ENCODE data around the gene ARPIN.
"Not testable (repeated sequence)": the region's sequence is repeated elsewhere in the genome, so short reads cannot be mapped to it uniquely, and the experiment has no call there.

ARPIN gene

DNA sequence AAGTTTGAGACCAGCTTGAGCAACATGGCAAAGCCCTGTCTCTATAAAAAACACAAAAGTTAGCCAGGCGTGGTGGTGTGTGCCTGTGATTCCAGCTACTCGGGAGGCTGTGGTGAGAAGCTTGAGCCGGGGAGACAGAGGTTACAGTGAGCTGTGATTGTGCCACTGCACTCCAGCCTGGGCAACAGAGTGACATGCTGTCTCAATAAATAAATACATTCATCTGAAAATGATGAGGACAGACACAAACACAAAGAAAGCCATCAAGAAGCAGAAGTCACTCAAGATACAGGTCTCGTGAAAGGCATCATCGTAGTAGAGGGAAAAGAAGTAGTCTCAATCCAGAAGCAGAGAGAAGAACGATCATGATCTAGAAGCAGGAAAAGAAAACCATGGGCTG lies 37.0 kb downstream of the ARPIN start:
- Histone ChIP-seq H3K9me3 (replicated peaks; ENCODE audit: low read length) (no peaks in the 10 kb centered on the region), H3K4me1 (ENCODE audit: control insufficient read depth, insufficient read depth, low read length) (no peaks in the 10 kb centered on the region), H3K9ac (ENCODE audit: low read depth, low read length) (no peak overlapping the region), H3K36me3 (ENCODE audit: insufficient read depth, low read length) (peaks cover 22% of the 10 kb centered on the region), H3K27me3 (ENCODE audit: control insufficient read depth, insufficient read depth, low read length) (no peaks in the 10 kb centered on the region), H3K4me3 (ENCODE audit: low read length) (no peak overlapping the region), H3K4me2 (ENCODE audit: low read length) (no peak overlapping the region)

GRCh38 chr15:89874926-89875564 lies 37.7 kb downstream of the ARPIN start:
- Histone ChIP-seq H3K9me3 (replicated peaks; ENCODE audit: low read length) (no peaks in the 10 kb centered on the region), H3K36me3 (ENCODE audit: insufficient read depth, low read length) (peaks cover 29% of the 10 kb centered on the region), H3K4me3 (ENCODE audit: low read length) (no peak overlapping the region), H3K4me2 (ENCODE audit: low read length) (no peak overlapping the region), H3K9ac (ENCODE audit: low read depth, low read length) (no peak overlapping the region), H3K27me3 (ENCODE audit: control insufficient read depth, insufficient read depth, low read length) (no peaks in the 10 kb centered on the region), H3K4me1 (ENCODE audit: control insufficient read depth, insufficient read depth, low read length) (no peaks in the 10 kb centered on the region)

DNA sequence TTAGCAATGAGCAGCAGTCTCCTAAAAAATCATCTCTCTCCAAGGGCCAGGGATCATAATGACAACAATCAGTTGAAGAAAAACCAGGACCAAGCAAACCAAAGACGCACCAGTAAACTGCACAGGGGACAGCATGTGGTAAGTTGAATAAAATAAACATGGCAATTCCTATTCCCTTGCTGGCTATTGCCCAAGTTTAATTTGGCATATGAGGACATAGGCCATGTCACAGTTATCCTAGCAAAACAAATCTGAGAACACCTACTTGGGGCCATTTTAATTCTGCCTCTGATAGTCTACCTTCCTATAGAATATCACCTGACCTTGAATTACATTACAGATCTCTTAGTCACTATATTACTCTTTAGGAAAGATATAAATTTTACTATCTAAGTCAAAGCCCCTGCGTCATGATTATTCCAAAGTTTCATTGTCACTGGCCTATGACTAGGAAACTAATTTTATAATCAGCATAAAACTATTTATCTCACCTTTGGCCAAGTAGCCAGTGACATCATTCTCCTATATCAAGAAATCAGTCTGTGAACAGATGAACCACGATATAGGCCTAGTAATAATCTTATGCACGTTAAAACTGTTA lies 42.0 kb downstream of the ARPIN start:
- Histone ChIP-seq H3K27me3 (ENCODE audit: control insufficient read depth, insufficient read depth, low read length) (no peaks in the 10 kb centered on the region), H3K4me1 (ENCODE audit: control insufficient read depth, insufficient read depth, low read length) (no peaks in the 10 kb centered on the region), H3K9ac (ENCODE audit: low read depth, low read length) (no peak overlapping the region), H3K4me2 (ENCODE audit: low read length) (no peak overlapping the region), H3K4me3 (ENCODE audit: low read length) (no peak overlapping the region), H3K36me3 (ENCODE audit: insufficient read depth, low read length) (peaks cover 25% of the 10 kb centered on the region), H3K9me3 (replicated peaks; ENCODE audit: low read length) (no peaks in the 10 kb centered on the region)

DNA sequence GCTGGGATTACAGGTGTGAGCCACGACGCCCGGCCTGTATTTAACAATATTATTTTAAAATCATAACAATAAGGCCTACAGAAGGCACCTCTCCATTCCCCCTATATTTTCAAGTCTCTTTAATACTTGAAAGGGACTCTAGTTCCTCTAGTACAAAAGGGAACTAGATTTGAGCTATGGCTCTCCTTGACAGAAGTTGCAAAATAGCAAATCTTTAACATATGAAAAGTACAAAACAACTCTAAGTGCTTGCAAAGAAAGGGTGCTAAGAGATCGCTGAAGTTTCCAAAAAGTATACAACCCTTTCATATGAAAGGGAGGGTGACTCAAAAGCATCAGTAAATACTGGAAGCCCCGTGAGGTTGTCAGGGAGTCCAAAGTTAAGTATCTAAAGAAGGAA lies 42.7 kb downstream of the ARPIN start:
- no peaks in the 10 kb centered on the region for H3K4me1 ChIP-seq (ENCODE audit: control insufficient read depth, insufficient read depth, low read length)
- H3K36me3 ChIP-seq (ENCODE audit: insufficient read depth, low read length) = peaks cover 27% of the 10 kb centered on the region
- H3K9ac ChIP-seq (ENCODE audit: low read depth, low read length) = no peak overlapping the region
- H3K9me3 ChIP-seq (replicated peaks; ENCODE audit: low read length) = no peaks in the 10 kb centered on the region
- H3K27me3 ChIP-seq (ENCODE audit: control insufficient read depth, insufficient read depth, low read length) = no peaks in the 10 kb centered on the region
- no peak overlapping the region for H3K4me2 ChIP-seq (ENCODE audit: low read length)
- H3K4me3 ChIP-seq (ENCODE audit: low read length) = no peak overlapping the region

DNA sequence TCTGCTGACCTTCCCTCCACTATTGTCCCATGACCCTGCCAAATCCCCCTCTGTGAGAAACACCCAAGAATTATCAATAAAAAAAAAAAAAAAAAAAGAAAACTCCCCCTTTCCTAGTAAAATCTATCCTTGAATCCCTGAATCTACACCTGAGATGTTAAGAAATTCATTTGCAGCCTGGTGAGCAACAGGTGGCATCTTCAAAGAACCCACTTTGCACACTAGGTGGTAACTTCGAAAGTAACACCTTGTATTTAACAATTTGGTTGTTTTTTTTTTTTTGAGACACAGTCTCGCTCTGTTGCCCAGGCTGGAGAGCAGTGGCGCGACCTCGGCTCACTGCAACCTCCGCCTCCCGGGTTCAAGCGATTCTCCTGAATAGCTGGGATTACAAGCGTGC lies 43.3 kb downstream of the ARPIN start:
- not testable (repeated sequence) for H3K4me2 ChIP-seq (ENCODE audit: low read length); H3K4me3 ChIP-seq (ENCODE audit: low read length); H3K4me1 ChIP-seq (ENCODE audit: control insufficient read depth, insufficient read depth, low read length); H3K9ac ChIP-seq (ENCODE audit: low read depth, low read length); H3K9me3 ChIP-seq (replicated peaks; ENCODE audit: low read length); H3K27me3 ChIP-seq (ENCODE audit: control insufficient read depth, insufficient read depth, low read length)
- H3K36me3 ChIP-seq (ENCODE audit: insufficient read depth, low read length) = peaks cover 31% of the 10 kb centered on the region

DNA sequence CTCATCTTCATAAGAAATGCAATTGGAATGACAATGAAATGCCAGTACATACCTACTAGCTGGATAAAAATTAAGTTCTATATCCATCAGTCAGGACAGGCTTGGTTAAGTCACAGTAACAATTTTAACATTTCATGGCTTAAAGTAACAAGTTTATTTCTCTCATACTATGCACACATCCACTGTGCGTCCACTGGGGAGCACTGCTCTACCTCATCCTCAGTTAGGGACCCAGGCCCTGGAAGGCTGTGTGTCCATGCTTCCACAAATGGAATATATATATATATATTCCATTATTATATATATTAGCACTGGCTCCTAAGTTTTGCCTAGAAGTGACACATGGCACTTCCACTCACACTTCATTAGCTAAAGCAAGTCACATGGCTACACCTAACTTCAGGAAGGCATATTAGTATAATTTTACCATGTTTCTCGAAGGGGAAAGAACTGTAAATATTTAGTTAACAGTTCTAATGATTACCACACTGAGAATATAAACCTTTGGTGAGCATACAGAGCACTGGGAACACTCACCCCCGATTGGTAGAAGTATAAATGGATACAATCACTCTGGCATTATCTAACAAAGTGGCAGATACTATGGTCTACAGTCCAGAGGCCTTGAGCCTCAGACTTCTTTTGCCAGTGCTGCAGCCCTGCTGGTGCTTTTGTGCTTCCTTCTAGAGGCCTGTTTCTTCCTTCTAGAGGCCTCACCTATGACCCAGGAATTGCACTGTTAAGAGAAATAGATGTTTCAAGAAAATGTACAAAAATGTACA lies 47.6 kb downstream of the ARPIN start:
- Histone ChIP-seq H3K27me3 (ENCODE audit: control insufficient read depth, insufficient read depth, low read length) (no peaks in the 10 kb centered on the region), H3K9me3 (replicated peaks; ENCODE audit: low read length) (no peaks in the 10 kb centered on the region), H3K4me3 (ENCODE audit: low read length) (no peak overlapping the region), H3K4me2 (ENCODE audit: low read length) (no peak overlapping the region), H3K9ac (ENCODE audit: low read depth, low read length) (no peak overlapping the region), H3K36me3 (ENCODE audit: insufficient read depth, low read length) (peaks cover 38% of the 10 kb centered on the region), H3K4me1 (ENCODE audit: control insufficient read depth, insufficient read depth, low read length) (no peaks in the 10 kb centered on the region)

- H3K4me1 ChIP-seq (ENCODE audit: control insufficient read depth, insufficient read depth, low read length) = no peaks in the 10 kb centered on the region
- no peaks in the 10 kb centered on the region for H3K9me3 ChIP-seq (replicated peaks; ENCODE audit: low read length)
- H3K4me3 ChIP-seq (ENCODE audit: low read length) = no peak overlapping the region
- no peak overlapping the region for H3K9ac ChIP-seq (ENCODE audit: low read depth, low read length)
- H3K36me3 ChIP-seq (ENCODE audit: insufficient read depth, low read length) = peaks cover 39% of the 10 kb centered on the region
- H3K4me2 ChIP-seq (ENCODE audit: low read length) = no peak overlapping the region
- no peaks in the 10 kb centered on the region for H3K27me3 ChIP-seq (ENCODE audit: control insufficient read depth, insufficient read depth, low read length)
These were observed 48.8 kb downstream of the ARPIN start for GRCh38 chr15:89863918-89864317.

GRCh38 chr15:89860891-89861290 lies 51.9 kb downstream of the ARPIN start:
- Histone ChIP-seq H3K4me3 (ENCODE audit: low read length) (no peak overlapping the region), H3K36me3 (ENCODE audit: insufficient read depth, low read length) (peaks cover 42% of the 10 kb centered on the region), H3K9me3 (replicated peaks; ENCODE audit: low read length) (no peaks in the 10 kb centered on the region), H3K9ac (ENCODE audit: low read depth, low read length) (no peak overlapping the region), H3K4me1 (ENCODE audit: control insufficient read depth, insufficient read depth, low read length) (no peaks in the 10 kb centered on the region), H3K4me2 (ENCODE audit: low read length) (no peak overlapping the region), H3K27me3 (ENCODE audit: control insufficient read depth, insufficient read depth, low read length) (no peaks in the 10 kb centered on the region)

DNA sequence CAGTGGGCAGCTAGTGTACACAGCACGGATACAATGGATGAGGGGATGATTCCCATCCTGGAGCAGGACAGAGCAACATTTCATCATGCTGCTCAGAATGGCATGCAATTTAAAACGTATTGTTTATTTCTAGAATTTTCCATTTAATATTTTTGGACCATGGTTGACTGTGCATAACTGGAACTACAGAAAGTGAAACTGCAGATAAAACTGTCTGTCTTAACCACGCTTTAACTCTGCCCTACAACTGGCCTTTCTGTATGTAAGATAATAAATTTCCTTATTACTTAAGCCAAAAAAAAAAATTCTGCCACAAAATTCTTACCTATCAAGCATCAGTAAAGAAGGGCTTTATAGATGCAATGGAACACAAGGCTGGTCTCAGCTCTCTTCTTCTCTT lies 52.3 kb downstream of the ARPIN start:
- no peak overlapping the region for H3K4me3 ChIP-seq (ENCODE audit: low read length)
- no peaks in the 10 kb centered on the region for H3K4me1 ChIP-seq (ENCODE audit: control insufficient read depth, insufficient read depth, low read length)
- no peaks in the 10 kb centered on the region for H3K9me3 ChIP-seq (replicated peaks; ENCODE audit: low read length)
- peaks cover 42% of the 10 kb centered on the region for H3K36me3 ChIP-seq (ENCODE audit: insufficient read depth, low read length)
- H3K4me2 ChIP-seq (ENCODE audit: low read length) = no peak overlapping the region
- H3K27me3 ChIP-seq (ENCODE audit: control insufficient read depth, insufficient read depth, low read length) = no peaks in the 10 kb centered on the region
- no peak overlapping the region for H3K9ac ChIP-seq (ENCODE audit: low read depth, low read length)

GRCh38 chr15:89858661-89859458 lies 53.9 kb downstream of the ARPIN start:
- Histone ChIP-seq H3K36me3 (ENCODE audit: insufficient read depth, low read length) (peaks cover 34% of the 10 kb centered on the region), H3K4me1 (ENCODE audit: control insufficient read depth, insufficient read depth, low read length) (no peaks in the 10 kb centered on the region), H3K9ac (ENCODE audit: low read depth, low read length) (no peak overlapping the region), H3K9me3 (replicated peaks; ENCODE audit: low read length) (no peaks in the 10 kb centered on the region), H3K4me2 (ENCODE audit: low read length) (no peak overlapping the region), H3K27me3 (ENCODE audit: control insufficient read depth, insufficient read depth, low read length) (no peaks in the 10 kb centered on the region), H3K4me3 (ENCODE audit: low read length) (no peak overlapping the region)

DNA sequence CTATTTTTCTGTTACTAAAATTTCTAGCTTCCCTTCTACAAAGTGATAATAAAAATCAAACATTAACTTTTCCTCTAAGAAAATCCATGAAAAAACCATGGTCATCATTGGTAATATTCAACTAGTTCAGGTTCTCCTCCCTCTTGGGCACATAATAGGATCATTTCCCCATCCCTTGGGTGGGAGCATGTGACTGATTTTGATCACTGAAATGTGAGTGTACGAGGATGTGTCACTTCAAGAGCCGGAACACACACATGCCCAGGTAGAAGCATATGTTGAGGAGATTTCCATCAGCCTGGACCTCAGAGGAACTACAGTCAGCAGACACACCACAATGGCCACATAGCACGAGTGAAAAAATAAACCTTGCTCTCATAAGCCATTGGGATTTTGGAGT lies 55.1 kb downstream of the ARPIN start:
- Histone ChIP-seq H3K9ac (ENCODE audit: low read depth, low read length) (no peak overlapping the region), H3K9me3 (replicated peaks; ENCODE audit: low read length) (no peaks in the 10 kb centered on the region), H3K4me3 (ENCODE audit: low read length) (no peak overlapping the region), H3K36me3 (ENCODE audit: insufficient read depth, low read length) (peaks cover 25% of the 10 kb centered on the region), H3K4me2 (ENCODE audit: low read length) (no peak overlapping the region), H3K27me3 (ENCODE audit: control insufficient read depth, insufficient read depth, low read length) (no peaks in the 10 kb centered on the region), H3K4me1 (ENCODE audit: control insufficient read depth, insufficient read depth, low read length) (no peaks in the 10 kb centered on the region)
